Stimulated activated naive B cell treated with anti-CD40 and anti-IgM and Interleukin-4, amounts not matched to agents 10 μg/mL and 1 μg/mL and 100 μg/mL, for 72 hours (primary cell): ENCODE measurements around the gene LDHD.

Source experiments
- ATAC-seq, 2 donors: fragments of 150-1000 bp; cut with Tn5 transposase; replicated peaks; 2 replicates each; pipeline ENCODE4 v1.10.0; 2021; ENCODE audit warnings: moderate library complexity in 1 of 2
- DNase-seq: peaks from one replicate; pipeline ENCODE4 v3.0.0; 2021
- H3K27ac Mint-ChIP-seq: one replicate; pipeline ENCODE4 v1.8.0; 2022; ENCODE audit warnings: mild to moderate bottlenecking, mixed read lengths
- H3K27me3 Mint-ChIP-seq, 2 donors: one replicate each; pipeline ENCODE4 v1.8.0; 2022; ENCODE audit warnings: mixed read lengths in 2 of 2
- H3K36me3 Mint-ChIP-seq, 2 donors: one replicate each; pipeline ENCODE4 v1.8.0; 2022; ENCODE audit warnings: mixed read lengths in 2 of 2, mild to moderate bottlenecking in 1 of 2
- H3K4me1 Mint-ChIP-seq, 2 donors: one replicate each; pipeline ENCODE4 v1.8.0; 2022; ENCODE audit warnings: mixed read lengths in 2 of 2, mild to moderate bottlenecking in 1 of 2
- H3K4me3 Mint-ChIP-seq, 2 donors: one replicate each; pipeline ENCODE4 v1.8.0; 2022; ENCODE audit warnings: mild to moderate bottlenecking in 2 of 2, mixed read lengths in 2 of 2, moderate library complexity in 1 of 2
- H3K9me3 Mint-ChIP-seq, 2 donors: one replicate each; pipeline ENCODE4 v1.8.0; 2022; ENCODE audit warnings: mixed read lengths in 2 of 2, mild to moderate bottlenecking in 1 of 2

LDHD gene

DNA sequence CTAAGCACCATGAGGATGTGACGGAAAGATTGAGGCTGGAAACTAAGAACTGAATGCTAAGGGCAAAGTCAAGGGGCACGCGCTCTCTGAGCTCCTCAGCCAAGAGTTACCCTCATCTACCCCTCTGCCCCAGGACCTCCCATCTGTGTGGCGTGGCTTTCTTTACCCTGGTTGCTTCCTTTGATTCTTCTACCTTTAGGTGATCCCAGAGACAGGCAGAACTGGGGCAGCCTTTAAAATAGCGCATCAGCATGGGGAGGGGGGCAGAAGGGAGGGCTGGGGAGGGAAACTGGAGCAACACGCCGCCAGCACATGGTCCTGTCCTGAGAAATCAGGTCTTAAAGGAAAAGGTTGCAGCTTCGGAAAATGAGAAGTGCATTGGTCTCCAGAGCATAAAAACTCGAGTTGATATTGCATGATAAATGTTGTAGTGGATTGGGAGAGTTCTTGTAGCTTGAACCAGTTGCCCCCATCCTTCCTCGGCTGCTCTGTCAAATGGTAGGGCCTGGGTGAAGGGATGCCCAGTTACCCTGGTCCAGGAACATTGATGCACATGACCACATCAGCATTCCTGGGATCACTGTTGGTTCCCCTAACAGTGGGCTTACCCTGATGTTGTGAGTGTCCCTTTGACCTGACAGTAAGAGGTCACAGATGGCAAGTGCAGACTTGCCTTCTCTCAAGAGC, 29.7 kb downstream of the LDHD start:
- Mint-ChIP-seq H3K4me3 (no peak overlapping the region), H3K36me3 (no peaks in the 10 kb centered on the region), H3K9me3 (peaks cover 0 to 4% of the 10 kb centered on the region in 2 donors), H3K27ac (no peak overlapping the region), H3K4me1 (peaks cover 6% of the 10 kb centered on the region in 2 donors), H3K27me3 (peaks cover 44 to 55% of the 10 kb centered on the region in 2 donors)
- DNase-seq (no peak), ATAC-seq (no peak)

GRCh38 chr16:75086281-75086680, 30.3 kb downstream of the LDHD start:
- ATAC-seq (no peak), DNase-seq (no peak)
- Mint-ChIP-seq H3K27ac (no peak overlapping the region), H3K9me3 (peaks cover 0 to 4% of the 10 kb centered on the region in 2 donors), H3K4me3 (no peak overlapping the region), H3K36me3 (no peaks in the 10 kb centered on the region), H3K4me1 (peaks cover 10% of the 10 kb centered on the region in 2 donors), H3K27me3 (peaks cover 46 to 59% of the 10 kb centered on the region in 2 donors)

- Mint-ChIP-seq H3K27me3 (peaks cover 49 to 61% of the 10 kb centered on the region in 2 donors), H3K36me3 (no peaks in the 10 kb centered on the region), H3K27ac (no peak overlapping the region), H3K9me3 (peaks cover 0 to 4% of the 10 kb centered on the region in 2 donors), H3K4me3 (no peak overlapping the region), H3K4me1 (peaks cover 12 to 17% of the 10 kb centered on the region in 2 donors)
- no peak for ATAC-seq
- no peak for DNase-seq
Measured at GRCh38 chr16:75085556-75085955, 31.0 kb downstream of the LDHD start.

DNA sequence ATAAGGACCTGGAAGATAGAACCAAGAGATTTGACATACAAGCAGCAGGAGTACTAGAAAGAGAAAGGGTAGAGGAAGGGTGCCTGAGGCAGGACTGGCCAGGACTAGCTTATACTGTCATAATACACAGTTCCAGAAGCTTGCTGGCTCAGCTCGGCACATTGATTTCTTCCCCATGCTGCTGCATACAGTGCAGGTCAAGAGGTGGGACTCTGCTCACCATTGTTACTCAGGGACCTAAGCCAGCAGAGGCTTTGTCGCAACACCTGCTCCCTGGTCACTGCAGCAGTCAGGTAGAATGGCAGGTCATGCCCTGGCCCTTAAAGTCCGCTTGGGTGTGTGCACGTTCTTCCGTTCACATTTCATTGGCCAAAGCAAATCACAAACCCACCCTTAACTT, 32.8 kb downstream of the LDHD start:
- peaks cover 13 to 20% of the 10 kb centered on the region in 2 donors for H3K4me1 Mint-ChIP-seq
- H3K36me3 Mint-ChIP-seq: no peaks in the 10 kb centered on the region
- peaks cover 0 to 4% of the 10 kb centered on the region in 2 donors for H3K9me3 Mint-ChIP-seq
- DNase-seq (no peak), ATAC-seq (no peak)
- H3K27me3 Mint-ChIP-seq: peaks cover 54 to 72% of the 10 kb centered on the region in 2 donors
- no peak overlapping the region for H3K27ac Mint-ChIP-seq
- H3K4me3 Mint-ChIP-seq: no peak overlapping the region

- H3K4me3 Mint-ChIP-seq: peak overlapping the region; percentile 35 to 50
- peak; percentile 27 for DNase-seq
- ATAC-seq: peak; percentile 96 to 97
- no peaks in the 10 kb centered on the region for H3K36me3 Mint-ChIP-seq
- peaks cover 16 to 27% of the 10 kb centered on the region in 2 donors for H3K4me1 Mint-ChIP-seq
- H3K27ac Mint-ChIP-seq: peak overlapping the region; percentile 83
- H3K9me3 Mint-ChIP-seq: peaks cover 0 to 4% of the 10 kb centered on the region in 2 donors
- peaks cover 59 to 78% of the 10 kb centered on the region in 2 donors for H3K27me3 Mint-ChIP-seq
Measured at GRCh38 chr16:75081179-75081859, 35.3 kb downstream of the LDHD start.

GRCh38 chr16:75080205-75081029, 36.2 kb downstream of the LDHD start:
- Mint-ChIP-seq H3K27me3 (peaks cover 53 to 73% of the 10 kb centered on the region in 2 donors), H3K4me1 (peaks cover 21 to 36% of the 10 kb centered on the region in 2 donors), H3K27ac (no peak overlapping the region), H3K36me3 (no peaks in the 10 kb centered on the region), H3K9me3 (peaks cover 0 to under 1% of the 10 kb centered on the region in 2 donors), H3K4me3 (no peak overlapping the region)
- DNase-seq (no peak), ATAC-seq (no peak)

GRCh38 chr16:75079346-75079926, 37.1 kb downstream of the LDHD start:
- no peak overlapping the region for H3K4me3 Mint-ChIP-seq
- no peaks in the 10 kb centered on the region for H3K9me3 Mint-ChIP-seq
- DNase-seq: no peak
- H3K27ac Mint-ChIP-seq: no peak overlapping the region
- H3K27me3 Mint-ChIP-seq: peaks cover 48 to 67% of the 10 kb centered on the region in 2 donors
- H3K36me3 Mint-ChIP-seq: no peaks in the 10 kb centered on the region
- ATAC-seq: no peak
- peaks cover 25 to 42% of the 10 kb centered on the region in 2 donors for H3K4me1 Mint-ChIP-seq

DNA sequence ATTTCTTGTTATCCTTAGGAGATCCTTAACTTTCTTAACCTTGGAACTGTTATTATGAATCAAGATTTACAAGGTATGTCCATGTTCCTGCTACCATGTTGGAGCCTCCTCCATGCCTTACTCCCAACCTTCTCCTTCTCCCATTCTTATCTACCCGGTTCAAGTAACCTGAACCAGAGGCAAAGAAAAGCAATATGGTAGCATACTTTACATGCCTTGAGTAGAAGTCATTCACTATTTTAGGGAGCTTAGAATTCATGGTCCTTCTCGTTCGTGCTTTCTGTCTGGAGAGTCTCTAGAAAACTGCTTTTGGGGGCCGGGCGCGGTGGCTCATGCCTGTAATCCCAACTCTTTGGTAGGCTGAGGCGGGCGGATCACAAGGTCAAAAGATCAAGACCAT, 37.7 kb downstream of the LDHD start:
- Mint-ChIP-seq H3K27ac (no peak overlapping the region), H3K27me3 (peaks cover 48 to 67% of the 10 kb centered on the region in 2 donors), H3K36me3 (no peaks in the 10 kb centered on the region), H3K4me3 (no peak overlapping the region), H3K4me1 (peaks cover 30 to 47% of the 10 kb centered on the region in 2 donors), H3K9me3 (no peaks in the 10 kb centered on the region)
- DNase-seq (no peak), ATAC-seq (no peak)

DNA sequence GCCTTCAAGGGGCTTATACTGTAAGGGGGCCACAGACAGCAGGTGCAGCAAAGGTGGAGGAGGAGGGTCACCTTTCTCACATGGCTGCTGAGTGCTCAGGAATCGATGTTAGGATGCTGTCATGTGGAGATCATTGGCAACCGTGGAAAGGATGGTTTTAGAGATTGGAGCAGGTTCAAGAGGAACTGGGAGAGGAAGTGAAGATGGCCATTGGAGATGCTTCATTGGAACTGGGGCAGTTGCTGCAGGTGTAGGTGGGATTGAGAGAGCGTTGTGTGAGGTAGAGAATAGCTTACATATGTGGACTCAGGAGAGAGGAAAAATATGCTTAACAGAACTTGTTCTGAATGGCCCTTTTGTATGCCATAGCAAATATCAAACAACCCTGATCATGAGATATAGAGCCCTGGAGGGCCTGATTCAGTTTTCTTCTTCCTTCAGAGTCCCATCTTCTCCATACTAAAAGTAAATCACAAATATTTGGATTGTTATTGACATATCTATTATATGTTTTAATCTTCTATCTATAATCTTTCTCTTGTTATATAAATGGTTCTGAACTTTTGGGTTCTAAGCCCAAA, 40.8 kb downstream of the LDHD start:
- peaks cover 41 to 65% of the 10 kb centered on the region in 2 donors for H3K27me3 Mint-ChIP-seq
- DNase-seq: no peak
- no peak overlapping the region for H3K27ac Mint-ChIP-seq
- peak; percentile 6 to 18 for ATAC-seq
- H3K4me1 Mint-ChIP-seq: peaks cover 26 to 38% of the 10 kb centered on the region in 2 donors
- H3K4me3 Mint-ChIP-seq: peak overlapping the region; percentile 0 to 1
- H3K9me3 Mint-ChIP-seq: no peaks in the 10 kb centered on the region
- no peaks in the 10 kb centered on the region for H3K36me3 Mint-ChIP-seq

DNA sequence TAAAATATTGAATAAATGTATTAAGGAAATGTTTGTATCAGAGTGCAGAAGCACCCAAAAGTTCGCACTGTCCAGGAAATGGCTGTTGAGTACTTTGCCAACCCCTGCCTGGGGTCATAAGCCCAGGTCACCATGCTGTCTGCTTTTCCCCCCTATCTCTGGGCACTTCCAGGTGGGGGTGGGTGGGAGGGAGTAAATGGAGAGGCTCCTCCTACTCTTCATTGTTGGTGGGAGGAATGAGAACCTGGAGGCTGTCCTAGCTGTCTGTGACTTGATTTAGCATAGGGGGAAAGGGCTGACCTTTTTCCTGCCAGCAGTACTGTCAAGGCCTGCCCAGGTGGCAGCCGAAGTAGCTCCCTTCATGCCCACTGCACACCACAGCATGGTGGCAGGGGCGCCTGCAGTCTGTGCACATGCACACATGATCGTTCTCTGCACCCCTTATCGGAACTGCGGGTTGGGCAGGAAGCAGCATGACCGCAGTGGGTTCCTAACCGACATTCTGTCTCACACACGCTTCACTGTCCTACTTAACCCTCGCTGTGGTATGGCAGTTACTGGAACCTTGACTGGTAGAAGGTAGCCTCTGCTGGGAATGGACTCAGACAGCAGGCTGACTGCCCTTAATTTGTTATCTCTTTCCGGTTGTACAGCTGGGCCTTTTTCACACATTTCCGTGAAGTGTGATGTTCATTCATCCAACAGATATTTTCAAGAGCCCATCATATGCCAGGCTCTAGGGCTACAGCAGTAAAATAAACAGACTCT, 41.5 kb downstream of the LDHD start:
- H3K4me1 Mint-ChIP-seq: peaks cover 24 to 33% of the 10 kb centered on the region in 2 donors
- H3K27ac Mint-ChIP-seq: no peak overlapping the region
- peaks cover 43 to 72% of the 10 kb centered on the region in 2 donors for H3K27me3 Mint-ChIP-seq
- peak overlapping the region; percentile 0 to 1 for H3K4me3 Mint-ChIP-seq
- ATAC-seq (peak; percentile 95 to 97), DNase-seq (peak; percentile 51)
- H3K9me3 Mint-ChIP-seq: no peaks in the 10 kb centered on the region
- peaks cover 0 to 2% of the 10 kb centered on the region in 2 donors for H3K36me3 Mint-ChIP-seq

DNA sequence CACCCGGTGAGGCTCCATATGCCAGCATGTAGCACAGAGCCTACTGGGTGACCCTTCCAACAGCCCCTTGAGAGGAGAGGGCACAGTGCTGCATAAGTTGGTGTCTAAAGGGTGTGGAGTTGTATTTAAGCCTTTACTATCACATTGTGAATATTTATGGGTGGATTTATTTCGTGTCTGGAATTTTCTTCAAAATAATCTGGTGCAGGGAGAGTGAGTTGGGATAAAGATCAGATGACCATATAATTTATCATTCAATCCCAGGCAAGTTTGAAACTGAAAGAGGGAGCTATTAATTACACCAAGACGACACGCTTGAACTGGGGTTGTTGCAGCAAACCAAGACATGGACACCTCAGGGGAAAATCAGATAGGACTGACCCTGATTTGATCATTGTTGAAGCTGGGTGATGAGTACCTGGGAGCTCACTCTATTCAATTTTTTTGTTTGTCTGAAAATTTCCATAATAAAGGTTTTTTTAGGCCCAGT, 42.2 kb downstream of the LDHD start:
- Mint-ChIP-seq H3K4me1 (peaks cover 24 to 33% of the 10 kb centered on the region in 2 donors), H3K27ac (no peak overlapping the region), H3K4me3 (no peak overlapping the region), H3K36me3 (peaks cover 0 to 2% of the 10 kb centered on the region in 2 donors), H3K27me3 (peaks cover 45 to 74% of the 10 kb centered on the region in 2 donors), H3K9me3 (peaks cover 0 to 2% of the 10 kb centered on the region in 2 donors)
- no peak for DNase-seq
- no peak for ATAC-seq

GRCh38 chr16:75073545-75074303, 42.9 kb downstream of the LDHD start:
- DNase-seq (no peak), ATAC-seq (no peak)
- H3K36me3 Mint-ChIP-seq: peaks cover 0 to 2% of the 10 kb centered on the region in 2 donors
- peaks cover 43 to 74% of the 10 kb centered on the region in 2 donors for H3K27me3 Mint-ChIP-seq
- peaks cover 24 to 33% of the 10 kb centered on the region in 2 donors for H3K4me1 Mint-ChIP-seq
- no peak overlapping the region for H3K27ac Mint-ChIP-seq
- H3K4me3 Mint-ChIP-seq: no peak overlapping the region
- H3K9me3 Mint-ChIP-seq: peaks cover 0 to 2% of the 10 kb centered on the region in 2 donors
